NCI-H526 treated with DMSO at 0.1 percent for 48 hours (cell line): ENCODE data around the gene TAOK1.
"Not testable (repeated sequence)": the region's sequence is repeated elsewhere in the genome, so short reads cannot be mapped to it uniquely, and the experiment has no call there.

Experiments used
- DNase-seq: peaks from one replicate; lab custom pipeline; 2025; lab: John Stamatoyannopoulos, UW

TAOK1 gene

DNA sequence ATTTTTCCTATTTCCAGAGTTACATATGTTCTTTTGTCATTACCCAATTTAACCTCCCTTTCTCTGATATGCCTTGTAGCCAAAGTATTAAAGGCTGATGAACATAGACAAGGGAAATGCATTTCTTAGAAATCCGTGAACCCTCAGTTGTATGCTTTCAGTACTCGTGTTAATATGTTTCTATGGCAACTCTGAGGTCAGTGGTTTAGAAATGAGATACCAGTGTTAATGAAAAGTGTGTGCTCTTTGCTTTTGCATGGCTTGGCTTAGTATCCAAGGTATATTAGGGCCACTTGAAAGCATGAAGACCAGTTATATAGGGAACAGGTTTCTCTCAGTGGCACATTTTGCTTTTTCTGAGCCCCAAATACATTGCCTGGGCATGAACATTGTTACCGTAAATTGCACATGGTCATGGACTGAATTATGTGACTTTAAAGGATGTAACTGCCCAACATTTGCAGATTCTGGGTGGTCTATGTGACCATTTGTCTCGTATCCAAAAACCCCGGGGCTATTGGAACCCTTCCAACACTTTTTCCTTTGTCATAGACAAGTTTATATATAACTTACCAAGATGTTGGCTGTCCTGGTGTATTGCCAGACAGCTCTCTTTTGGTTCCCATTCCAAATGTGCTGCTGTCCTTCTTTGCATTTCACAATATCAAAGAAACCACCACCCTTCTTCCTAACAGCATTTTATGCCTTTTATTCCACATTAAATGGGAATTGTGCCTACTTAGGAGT lies 159.2 kb downstream of the TAOK1 start:
- DNase-seq, result no peak

DNA sequence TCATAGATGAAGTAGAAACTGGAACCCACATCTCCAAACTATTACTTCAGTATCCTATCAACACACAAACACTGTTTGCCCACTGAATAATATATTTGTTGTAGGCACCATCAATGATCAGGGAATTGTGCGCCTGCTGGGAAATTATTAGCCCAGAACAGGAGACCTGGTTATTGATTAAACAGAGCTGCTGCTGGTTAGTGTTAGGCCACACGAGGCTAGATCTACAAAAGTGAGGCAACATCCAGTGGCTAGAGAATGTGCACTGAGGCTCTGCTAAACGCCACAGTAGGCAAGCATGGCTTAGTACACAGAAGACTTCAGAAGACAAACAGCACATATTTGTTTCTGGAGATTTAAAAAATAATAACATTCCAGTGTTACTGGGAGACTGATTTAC lies 165.7 kb downstream of the TAOK1 start:
- DNase-seq, result no peak

DNA sequence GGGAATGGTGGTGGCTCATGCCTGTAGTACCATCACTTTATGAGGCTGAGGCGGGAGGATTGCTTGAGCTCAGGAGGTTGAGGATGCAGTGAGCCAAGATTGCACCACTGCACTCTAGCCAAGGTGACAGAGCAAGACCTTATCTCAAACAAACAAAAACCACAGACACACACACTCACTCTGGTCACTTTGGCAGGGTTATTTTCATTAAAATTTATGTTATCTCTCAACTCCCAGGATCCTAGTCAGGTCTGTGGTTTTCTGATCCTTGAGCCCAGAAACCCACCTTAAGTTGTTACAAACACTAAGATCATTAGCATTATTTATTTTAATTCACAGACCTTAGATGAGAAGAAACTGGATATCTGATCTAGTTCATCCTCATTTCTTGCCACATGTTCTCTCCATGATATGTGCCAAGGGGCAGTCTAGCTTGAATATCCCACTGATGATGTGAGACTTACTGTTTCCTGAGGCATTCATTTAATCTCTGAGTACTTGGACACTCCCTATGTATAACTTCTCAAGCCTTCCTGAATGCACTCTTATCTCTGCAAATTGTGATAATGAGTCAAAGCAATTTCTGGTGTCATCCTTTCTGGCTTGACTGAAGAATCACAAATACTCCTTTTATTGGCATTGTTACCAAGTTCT lies 167.0 kb downstream of the TAOK1 start:
- DNase-seq, result no peak

DNA sequence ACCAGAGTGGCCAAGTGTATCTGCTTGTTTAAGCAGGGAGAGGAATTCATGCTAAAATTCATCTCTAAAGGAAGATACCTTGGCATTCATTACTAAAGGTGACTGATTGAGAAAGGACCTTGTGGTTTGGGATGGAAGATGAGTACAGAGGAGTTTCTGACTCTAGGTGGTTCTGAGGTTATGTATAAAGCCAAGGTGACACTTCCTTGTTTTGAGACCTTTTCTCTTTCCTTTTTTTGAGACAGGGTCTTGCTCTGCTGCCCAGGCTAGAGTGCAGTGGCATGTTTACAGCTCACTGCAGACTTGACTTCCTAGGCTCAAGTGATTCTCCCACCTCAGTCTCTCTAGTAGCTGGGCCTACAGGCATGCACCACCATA lies 167.6 kb downstream of the TAOK1 start:
- no peak for DNase-seq

DNA sequence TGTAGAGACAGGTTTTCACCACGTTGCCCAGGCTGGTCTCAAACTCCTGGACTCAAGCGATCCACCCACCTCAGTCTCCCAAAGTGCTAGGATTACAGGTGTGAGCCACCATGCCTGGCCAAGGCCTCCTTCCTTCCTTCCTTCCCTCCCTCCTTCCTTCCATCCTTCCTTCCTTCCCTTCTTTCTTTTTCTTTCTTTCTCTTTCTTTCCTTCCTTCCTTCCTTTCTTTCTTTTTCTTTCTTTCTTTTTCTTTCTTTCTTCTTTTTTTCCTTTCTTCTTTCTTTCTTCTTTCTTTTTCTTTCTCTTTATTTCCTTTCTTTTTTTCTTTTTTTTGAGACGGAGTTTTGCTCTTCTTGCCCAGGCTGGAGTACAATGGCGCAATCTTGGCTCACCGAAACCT lies 168.0 kb downstream of the TAOK1 start:
- not testable (repeated sequence) for DNase-seq

DNA sequence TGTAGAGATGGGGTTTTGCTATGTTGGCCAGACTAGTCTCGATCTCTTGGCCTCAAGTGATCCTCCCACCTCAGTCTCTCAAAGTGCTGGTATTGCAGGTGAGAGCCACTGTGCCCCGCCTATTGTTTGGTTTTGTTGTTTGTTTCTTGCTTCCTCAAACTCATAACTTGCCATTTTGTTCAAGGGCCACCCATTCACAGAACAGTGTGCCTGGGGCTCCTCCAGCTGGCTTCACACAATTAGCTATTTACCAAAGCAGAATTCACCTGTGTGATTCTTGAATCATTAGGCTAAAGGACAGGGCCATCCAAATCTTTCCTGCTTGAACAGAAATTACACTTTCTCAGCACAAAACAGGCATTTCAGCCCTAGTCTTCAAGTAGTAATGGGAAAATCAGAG lies 169.5 kb downstream of the TAOK1 start:
- DNase-seq, result no peak

DNA sequence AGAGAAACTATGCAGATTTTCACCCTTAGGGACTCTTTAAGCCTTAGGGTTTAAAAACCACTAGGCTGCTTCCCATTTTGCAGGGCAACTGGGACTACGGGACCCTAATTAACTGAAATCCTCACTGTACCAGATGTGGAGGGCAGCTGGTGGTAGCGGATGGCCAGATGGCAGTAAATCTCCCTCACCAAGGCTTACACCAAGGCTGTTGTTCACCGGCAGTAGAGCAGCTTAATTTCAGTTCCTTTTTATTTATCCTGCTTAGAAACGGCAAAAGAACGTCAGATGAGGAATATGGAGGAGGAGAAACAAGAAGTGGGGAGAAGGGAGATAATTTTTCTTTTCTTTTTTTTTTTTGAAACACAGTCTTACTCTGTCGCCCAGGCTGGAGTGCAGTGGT lies 170.2 kb downstream of the TAOK1 start:
- DNase-seq, result no peak

DNA sequence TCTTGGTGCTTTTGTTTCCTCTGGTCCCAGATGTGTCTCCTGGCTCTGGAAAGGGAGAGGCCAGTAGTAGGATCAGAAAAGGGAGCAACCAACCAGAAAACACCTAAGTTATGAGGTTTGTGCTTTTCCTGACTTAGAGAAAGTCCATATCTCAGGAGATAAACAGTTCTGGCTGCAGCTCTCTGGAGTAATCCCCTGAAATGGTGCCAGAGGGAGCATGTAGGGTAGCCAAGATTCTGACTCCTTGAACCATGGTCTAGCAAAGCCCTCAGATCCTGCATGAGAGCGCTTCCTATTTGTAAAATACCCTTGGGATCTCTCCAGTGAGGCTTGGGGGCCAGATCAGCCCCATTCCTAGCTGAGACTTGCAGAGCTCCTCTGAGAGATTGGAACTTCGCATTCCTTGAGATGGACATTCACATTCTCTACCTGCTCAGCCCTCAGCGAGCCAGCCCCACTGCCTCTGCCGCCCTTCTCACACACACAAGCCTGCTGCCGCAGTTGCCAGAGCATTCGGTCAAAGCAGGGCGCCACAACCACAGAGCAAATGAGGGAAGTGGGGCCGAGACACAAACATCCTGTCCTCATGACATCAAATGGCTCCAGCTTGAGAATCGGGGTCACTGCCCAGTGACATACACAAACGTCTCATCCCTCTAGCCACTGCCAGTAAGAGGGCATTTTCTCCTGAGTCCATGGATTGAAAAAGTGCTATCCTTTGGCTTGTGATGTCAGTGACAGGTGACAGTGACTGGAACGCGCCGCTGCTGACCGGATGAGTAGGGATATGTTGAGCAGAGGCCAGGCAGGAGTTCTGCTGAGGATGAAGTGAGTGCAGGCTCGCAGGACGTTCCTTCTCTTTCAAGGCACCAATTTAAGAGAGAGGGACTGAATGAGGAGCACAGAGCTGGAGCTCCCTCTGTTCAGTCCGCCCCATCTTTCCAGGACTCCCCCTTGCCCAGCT lies 171.7 kb downstream of the TAOK1 start:
- no peak for DNase-seq

DNA sequence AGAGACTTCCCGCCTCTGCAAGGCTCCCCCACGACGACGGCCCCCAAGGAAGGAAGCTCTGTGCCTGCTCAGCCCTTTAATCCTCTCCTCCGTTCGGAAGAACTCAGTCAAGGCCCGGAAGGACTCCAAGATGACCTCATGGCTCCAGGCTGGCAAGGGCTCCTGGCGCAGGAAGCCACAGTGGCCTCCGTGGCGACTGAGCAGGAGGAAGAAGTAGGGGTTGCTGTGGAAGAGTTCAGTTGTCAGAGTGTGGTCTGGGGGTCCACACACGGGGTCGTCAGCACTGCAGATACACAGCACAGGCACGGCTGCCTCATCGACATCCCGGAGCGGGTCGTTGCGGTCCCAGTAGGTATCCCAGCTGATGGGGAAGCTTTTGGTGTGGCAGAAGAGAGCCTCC lies 172.5 kb downstream of the TAOK1 start:
- no peak for DNase-seq

DNA sequence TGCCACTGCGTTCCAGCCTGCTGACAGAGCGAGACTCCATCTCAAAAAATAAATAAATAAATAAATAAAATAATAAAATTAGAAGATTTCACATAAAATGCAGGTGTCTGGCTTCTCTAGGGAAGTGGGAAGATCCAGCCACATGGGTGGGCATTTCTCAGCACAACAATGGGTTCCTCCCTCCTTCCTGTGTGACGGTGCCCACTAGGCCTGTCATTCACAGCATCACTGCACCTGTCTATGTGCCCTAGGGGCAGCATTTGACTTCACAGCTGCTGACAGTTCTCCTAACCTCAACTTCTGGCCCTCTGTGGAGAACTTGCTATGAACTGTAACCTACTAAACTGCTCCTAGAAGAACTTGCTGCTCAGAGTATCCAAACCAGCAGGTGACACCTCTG lies 173.7 kb downstream of the TAOK1 start:
- no peak for DNase-seq

DNA sequence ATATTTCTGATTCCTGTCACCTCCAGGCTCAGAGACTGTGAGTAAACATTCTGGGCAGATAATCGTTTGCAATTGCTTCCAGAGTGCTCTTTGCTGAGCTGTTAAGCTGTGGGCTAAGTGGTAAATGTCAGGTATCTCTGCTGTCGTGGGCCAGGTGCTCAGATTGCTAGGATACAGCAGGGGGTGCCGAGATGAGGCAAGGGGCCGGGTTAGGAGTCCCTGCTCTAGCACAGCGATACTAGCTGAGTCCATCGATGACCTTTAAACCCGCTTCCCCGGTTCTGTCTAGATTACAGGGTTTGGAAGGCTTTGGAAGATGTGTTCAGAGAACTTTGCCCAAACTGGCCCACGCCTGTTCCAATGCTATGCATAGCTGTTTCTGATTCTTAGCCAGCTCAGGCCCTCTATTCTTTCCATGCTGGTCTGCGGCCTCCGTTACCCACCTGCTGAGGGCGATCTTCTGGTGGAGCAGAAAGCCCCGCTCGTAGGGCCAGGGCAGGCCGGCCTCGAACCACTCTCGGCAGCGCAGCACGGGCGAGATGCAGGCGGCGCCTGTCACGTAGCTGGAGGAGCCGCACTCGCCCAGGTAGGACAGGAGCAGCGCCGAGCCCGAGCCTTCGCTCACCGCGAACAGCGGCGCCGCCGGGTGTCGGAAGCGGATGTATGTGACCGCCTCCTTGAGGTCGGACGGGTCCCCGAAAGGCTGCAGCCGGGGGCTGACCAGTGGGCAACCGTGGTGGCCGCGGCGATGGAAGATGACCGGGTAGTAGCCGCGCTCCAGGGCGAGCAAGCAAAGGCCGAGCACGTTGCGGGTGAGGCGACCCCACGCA lies 175.7 kb downstream of the TAOK1 start:
- DNase-seq, result peak; percentile 66

DNA sequence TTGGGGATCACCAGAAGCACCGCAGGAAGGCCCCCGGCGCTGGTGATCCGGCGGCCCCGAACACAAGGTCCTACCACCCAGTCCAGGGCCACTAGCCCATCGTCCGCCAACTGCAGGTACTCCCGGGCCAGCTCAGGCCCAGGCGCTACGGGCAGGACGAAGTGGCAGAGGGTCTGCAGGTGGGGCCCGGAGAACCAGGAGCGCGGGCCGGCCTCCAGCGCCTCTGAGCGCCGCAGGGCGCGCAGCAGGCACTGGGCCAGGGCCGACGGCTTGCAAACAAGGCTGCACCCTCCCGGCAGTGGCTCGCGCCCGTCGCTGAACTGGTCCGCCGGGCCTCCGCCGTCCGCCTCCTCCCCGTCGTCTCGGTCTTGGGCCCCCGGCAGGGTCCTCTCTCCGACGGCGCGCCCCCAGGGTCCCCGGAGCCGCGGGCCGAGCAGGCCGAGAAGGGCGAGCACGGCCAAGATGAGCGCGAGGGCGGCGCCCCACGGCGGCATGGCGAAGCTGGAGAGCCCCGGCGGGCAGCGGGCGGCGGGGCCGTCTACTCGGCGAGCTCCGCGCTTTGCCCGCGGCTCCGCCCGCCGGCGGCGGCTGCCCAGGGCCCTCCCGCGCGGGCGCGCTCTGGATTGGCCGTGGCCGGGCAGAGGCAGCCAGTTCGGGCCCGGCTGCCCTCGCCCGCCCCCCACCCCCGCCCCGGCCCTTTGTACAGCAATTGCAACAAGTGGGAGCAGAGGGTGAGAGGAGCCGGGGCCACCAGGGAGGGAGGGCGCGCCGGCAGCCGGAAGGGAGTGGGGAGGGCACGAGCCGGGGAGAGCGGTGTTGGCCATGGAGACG lies 176.5 kb downstream of the TAOK1 start, which contains the start of gene ABHD15:
ABHD15 (minus strand) TSS at position 565 of the 831 bp plus-strand sequence; CDS start at position 494, 71 bp downstream.
- DNase-seq, result peak; percentile 66

DNA sequence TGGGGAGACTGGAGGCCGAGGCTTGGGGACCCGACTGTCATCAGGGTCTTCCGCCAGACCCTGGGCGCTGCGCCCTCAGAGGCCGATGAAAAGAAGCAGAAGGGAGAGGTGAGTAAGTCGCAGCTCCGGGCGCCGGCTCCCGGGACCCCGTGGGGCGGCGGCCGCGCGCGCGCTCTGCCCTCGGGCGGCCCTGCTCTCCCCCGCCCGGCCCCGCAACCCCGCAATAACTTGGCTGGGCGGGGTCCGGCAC lies 177.1 kb downstream of the TAOK1 start:
- DNase-seq, result no peak

DNA sequence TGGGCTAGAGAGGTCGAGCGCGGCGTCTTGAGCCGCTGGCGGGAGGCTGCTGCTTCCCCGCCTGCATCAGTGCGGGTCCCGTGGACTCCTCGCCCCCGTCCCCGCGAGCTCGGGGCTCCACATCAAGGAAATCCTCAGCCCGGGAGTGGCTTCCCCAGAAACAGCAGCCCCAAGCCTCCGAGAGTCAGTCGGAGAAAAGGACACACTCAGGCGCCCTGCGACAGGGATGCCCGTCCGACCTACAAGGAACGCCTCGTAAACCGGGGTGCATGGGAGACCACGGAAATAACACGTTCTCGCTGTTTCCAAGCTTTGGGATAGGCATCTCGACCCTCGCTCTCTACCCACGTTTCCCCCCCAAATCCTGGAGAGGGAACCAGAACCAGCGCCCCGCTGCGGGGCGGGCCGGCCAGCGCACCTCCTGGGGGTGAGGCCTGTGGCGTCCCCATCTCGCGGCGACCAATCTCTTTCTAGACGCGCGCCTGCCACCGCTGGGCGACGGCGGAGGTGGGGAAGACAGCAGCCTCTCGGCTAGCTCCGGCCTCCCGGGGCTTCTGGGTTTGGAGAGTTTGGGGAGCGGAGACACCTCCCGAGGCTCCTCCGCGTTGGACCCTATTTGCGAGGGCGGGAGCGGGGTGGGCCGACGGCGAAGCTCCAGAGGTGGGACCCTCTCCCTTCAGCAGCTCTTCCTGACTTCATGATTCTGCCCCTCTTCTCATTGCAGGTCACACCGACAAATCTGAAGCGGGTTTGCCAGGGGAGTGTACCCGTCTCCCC lies 177.6 kb downstream of the TAOK1 start:
- DNase-seq, result peak; percentile 91

DNA sequence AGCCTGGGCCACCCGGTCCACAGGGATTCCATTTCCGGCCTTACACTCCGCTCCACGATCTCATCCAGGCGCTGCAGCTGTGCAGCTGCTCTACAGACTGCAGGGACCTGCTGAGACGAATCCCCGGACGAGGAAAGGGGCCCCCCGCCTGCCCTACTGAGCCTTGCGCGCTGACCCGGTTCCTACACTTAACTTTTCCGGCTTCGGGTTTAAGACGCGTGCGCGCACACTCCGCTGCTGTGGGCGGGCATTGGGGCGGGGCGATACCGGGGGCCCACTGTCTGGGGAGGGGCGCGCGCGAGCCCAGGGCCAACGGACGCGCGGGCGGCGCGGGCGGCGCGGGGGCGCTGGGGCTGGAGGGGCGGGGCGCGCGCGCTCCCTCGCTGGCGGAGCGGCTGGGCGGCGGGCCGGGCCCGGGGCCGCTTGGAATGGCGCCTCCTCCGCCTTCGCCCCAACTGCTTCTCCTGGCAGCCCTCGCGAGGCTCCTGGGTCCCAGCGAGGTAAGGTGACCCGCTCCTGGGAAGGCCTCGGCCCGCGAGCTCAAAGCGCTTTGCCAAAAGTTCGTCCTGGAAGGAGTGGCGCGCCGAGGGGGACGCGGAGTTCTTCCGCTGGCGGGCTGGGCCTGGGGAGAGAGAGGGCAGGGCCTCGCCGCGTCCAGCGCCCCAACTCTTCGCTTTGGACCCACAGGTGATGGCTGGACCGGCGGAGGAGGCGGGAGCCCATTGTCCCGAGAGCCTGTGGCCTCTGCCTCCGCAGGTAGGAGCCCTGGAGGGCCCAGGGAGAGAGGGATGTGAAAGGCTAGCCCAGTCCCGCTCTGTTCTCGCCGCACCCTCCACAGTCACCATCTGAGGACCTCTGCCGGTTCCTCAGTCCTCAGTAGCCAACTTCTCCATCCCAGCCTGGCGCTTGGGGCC lies 178.4 kb downstream of the TAOK1 start, which contains the start of gene TP53I13:
TP53I13 (plus strand) TSS at position 371 of the 914 bp plus-strand sequence; CDS start at position 429, 58 bp downstream.
- DNase-seq, result peak; percentile 94

DNA sequence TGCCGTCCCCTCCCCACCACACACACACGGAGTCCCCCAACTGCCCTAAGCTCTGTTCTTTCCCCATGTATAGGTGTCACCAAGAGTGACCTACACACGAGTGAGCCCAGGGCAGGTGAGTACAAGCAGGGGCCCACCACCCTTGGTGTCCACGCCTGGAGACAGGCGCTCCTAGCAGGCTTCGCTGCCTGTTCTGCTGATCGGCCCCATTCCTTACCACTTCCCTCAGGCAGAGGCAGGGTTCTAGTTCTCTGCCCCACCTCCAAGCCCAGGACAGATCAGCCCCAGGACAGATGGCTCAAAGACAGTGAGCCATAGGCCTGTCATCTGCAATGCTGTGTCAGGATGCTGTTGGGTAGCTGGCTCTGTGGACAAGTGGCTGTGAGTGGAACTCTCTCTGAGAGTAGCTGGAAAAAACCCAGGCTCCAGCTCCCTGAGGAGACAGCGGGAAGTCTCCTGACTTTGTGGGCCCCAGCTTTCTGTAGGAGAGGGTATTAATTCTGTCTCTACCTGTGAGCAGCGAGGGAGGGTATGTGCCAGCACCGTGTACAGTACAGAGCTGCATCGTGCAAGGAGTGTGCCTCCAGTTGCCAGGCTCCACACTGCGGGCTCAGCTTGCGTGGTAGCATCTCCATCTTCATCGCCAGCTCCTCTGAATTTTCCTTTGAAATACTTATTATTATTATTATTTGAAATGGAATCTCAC lies 179.2 kb downstream of the TAOK1 start:
- DNase-seq, result no peak

DNA sequence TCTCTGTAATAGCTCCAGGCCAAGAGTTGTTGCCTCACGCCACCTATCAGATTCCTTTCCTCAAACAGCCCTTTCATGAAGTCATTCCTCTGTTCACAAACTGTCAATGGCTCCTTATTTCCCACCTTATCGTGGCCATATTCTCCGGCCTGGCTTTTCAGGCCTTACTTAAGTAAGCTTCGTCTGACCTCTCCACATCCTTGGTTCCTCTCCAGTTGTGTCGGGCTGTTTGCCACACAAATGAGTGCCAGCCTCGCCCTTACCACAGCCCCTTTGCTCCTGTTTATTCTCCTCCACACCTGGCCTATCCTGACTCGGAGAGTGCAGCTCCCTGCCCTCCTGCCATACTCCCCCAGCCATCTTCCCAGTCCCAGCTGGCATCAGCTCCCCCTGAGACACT lies 180.4 kb downstream of the TAOK1 start:
- DNase-seq, result no peak

DNA sequence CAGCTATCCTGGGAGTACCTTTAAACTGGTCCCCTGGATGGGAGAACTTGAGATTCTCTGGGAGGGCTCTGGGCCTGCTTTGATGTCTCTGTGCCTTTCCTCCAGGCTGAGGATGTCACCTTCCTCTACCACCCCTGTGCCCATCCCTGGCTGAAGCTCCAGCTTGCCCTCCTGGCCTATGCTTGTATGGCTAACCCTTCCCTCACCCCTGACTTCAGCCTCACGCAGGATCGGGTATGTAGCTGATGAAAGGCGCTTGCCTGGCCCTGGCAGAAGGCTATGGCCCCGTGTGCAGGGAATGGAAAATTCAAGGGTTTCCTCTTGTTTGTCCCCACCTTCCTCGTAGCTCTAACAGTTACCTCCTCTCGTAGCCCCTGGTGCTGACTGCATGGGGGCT lies 181.3 kb downstream of the TAOK1 start:
- no peak for DNase-seq
